ENCODE data around the gene E2F4.

Gene E2F4

GRCh38 chr16:67235816-67236562, 44.0 kb downstream of the E2F4 start:
- DNase-seq (ENCODE audit: low spot score) = no peak
- TF ChIP-seq CTCF (IDR thresholded peaks at IDR 0.05; ENCODE audit: extremely low read depth, insufficient read depth, missing control alignments) = no peak
- in situ Hi-C loops (cut with MboI; ENCODE audit: low pct_unique_long_range_greater_than_20kb, low sequenced_read_pairs, unreplicated experiment) = no loop called here

GRCh38 chr16:67236563-67237395, 44.8 kb downstream of the E2F4 start:
- TF ChIP-seq CTCF (IDR thresholded peaks at IDR 0.05; ENCODE audit: extremely low read depth, insufficient read depth, missing control alignments) = no peak
- in situ Hi-C loops (cut with MboI; ENCODE audit: low pct_unique_long_range_greater_than_20kb, low sequenced_read_pairs, unreplicated experiment) = no loop called here
- DNase-seq (ENCODE audit: low spot score) = peak; percentile 78

- in situ Hi-C loops (cut with MboI; ENCODE audit: low pct_unique_long_range_greater_than_20kb, low sequenced_read_pairs, unreplicated experiment) = no loop called here
- TF ChIP-seq CTCF (IDR thresholded peaks at IDR 0.05; ENCODE audit: extremely low read depth, insufficient read depth, missing control alignments) = no peak
- DNase-seq (ENCODE audit: low spot score) = no peak
Observed at GRCh38 chr16:67237396-67238277, 45.7 kb downstream of the E2F4 start.

- no peak for DNase-seq (ENCODE audit: low spot score)
- in situ Hi-C loops (cut with MboI; ENCODE audit: low pct_unique_long_range_greater_than_20kb, low sequenced_read_pairs, unreplicated experiment) = no loop called here
- TF ChIP-seq CTCF (IDR thresholded peaks at IDR 0.05; ENCODE audit: extremely low read depth, insufficient read depth, missing control alignments) = no peak
Observed at GRCh38 chr16:67238278-67238575, 46.3 kb downstream of the E2F4 start.

GRCh38 chr16:67238806-67239470, 47.0 kb downstream of the E2F4 start:
- no peak for DNase-seq (ENCODE audit: low spot score)
- no peak for TF ChIP-seq CTCF (IDR thresholded peaks at IDR 0.05; ENCODE audit: extremely low read depth, insufficient read depth, missing control alignments)
- in situ Hi-C loops (cut with MboI; ENCODE audit: low pct_unique_long_range_greater_than_20kb, low sequenced_read_pairs, unreplicated experiment) = no loop called here

GRCh38 chr16:67240506-67240905, 48.6 kb downstream of the E2F4 start:
- no peak for DNase-seq (ENCODE audit: low spot score)
- in situ Hi-C loops (cut with MboI; ENCODE audit: low pct_unique_long_range_greater_than_20kb, low sequenced_read_pairs, unreplicated experiment) = no loop called here
- no peak for TF ChIP-seq CTCF (IDR thresholded peaks at IDR 0.05; ENCODE audit: extremely low read depth, insufficient read depth, missing control alignments)

Measured in GM13977 (cell line).